Stimulated activated CD4-positive, alpha-beta T cell treated with anti-CD3 and anti-CD28 coated beads, Interleukin-1b, Interleukin-23, amount 100 ng/mL, for 4 hours (primary cell): ENCODE measurements around the gene ATP2B2.
"Not testable (repeated sequence)": the region's sequence is repeated elsewhere in the genome, so short reads cannot be mapped to it uniquely, and the experiment has no call there.

ENCODE experiments used
- DNase-seq, 2 donors: peaks; one replicate each; pipeline ENCODE4 v3.0.0-alpha.2; 2020; ENCODE audit warnings: low read depth in 2 of 2

The ATP2B2 gene

GRCh38 chr3:10303785-10304184 is 201.6 kb downstream of the ATP2B2 start:
- no peak for DNase-seq

GRCh38 chr3:10303105-10303504 is 202.3 kb downstream of the ATP2B2 start:
- no peak for DNase-seq

GRCh38 chr3:10300087-10300486 is 205.3 kb downstream of the ATP2B2 start:
- DNase-seq, result no peak

GRCh38 chr3:10299679-10300078 is 205.7 kb downstream of the ATP2B2 start:
- DNase-seq, result no peak

GRCh38 chr3:10299175-10299574 is 206.2 kb downstream of the ATP2B2 start:
- DNase-seq, result no peak

GRCh38 chr3:10298064-10298463 is 207.3 kb downstream of the ATP2B2 start:
- not testable (repeated sequence) for DNase-seq

- no peak for DNase-seq
These were observed 211.3 kb downstream of the ATP2B2 start for GRCh38 chr3:10294030-10294586.

- no peak for DNase-seq
These were observed 212.6 kb downstream of the ATP2B2 start, which contains the start of gene GHRL for GRCh38 chr3:10292505-10293419. Gene GHRL (minus strand): TSS chr3:10292947. CDS start chr3:10290180, 2,767 bp downstream.

- DNase-seq, result no peak
These were observed 213.7 kb downstream of the ATP2B2 start for GRCh38 chr3:10291641-10292040.

GRCh38 chr3:10290481-10291176 is 214.8 kb downstream of the ATP2B2 start:
- DNase-seq, result no peak

GRCh38 chr3:10289787-10290355 is 215.5 kb downstream of the ATP2B2 start:
- no peak for DNase-seq

- DNase-seq, result no peak
These were observed 216.3 kb downstream of the ATP2B2 start for GRCh38 chr3:10289077-10289476.

- no peak for DNase-seq
These were observed 216.8 kb downstream of the ATP2B2 start for GRCh38 chr3:10288575-10288960.

GRCh38 chr3:10287936-10288574 is 217.3 kb downstream of the ATP2B2 start:
- no peak for DNase-seq

- peak in 1 of 2 donors; percentile 38 for DNase-seq
These were observed 218.6 kb downstream of the ATP2B2 start for GRCh38 chr3:10286596-10287295.

GRCh38 chr3:10286133-10286524 is 219.3 kb downstream of the ATP2B2 start:
- DNase-seq, result no peak

GRCh38 chr3:10285272-10286132 is 219.9 kb downstream of the ATP2B2 start:
- no peak for DNase-seq

GRCh38 chr3:10284496-10284895 is 220.9 kb downstream of the ATP2B2 start:
- peak in 1 of 2 donors; percentile 17 for DNase-seq

GRCh38 chr3:10283638-10284037 is 221.7 kb downstream of the ATP2B2 start:
- DNase-seq, result no peak

GRCh38 chr3:10281951-10282350 is 223.4 kb downstream of the ATP2B2 start:
- DNase-seq, result no peak
